NCI-H345 (cell line): ENCODE results near the gene FEM1A.
"Not testable (repeated sequence)": the region's sequence is repeated elsewhere in the genome, so short reads cannot be mapped to it uniquely, and the experiment has no call there.

Source experiments
- DNase-seq: peaks from one replicate; lab custom pipeline; 2025; lab: John Stamatoyannopoulos, UW

FEM1A gene

DNA sequence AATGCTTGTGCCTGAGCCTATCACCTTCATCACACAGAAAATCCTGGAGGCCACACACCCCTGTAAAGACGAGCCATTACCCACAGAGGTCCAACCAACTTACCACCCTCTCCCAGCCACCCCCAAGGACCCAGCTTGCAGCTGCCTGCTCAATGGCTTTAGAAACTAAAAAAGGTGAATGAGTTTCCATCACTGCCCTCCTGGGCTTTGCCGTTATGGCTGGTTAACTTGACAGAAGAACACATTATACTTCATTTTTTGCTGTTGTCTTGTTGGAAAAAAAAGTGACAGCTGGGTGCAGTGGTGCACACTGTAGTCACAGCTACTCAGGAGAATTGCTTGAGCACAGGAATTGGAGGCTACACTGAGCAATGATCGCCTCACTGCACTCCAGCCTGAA lies 17.4 kb upstream of the FEM1A start:
- no peak for DNase-seq

GRCh38 chr19:4775627-4776152 lies 15.8 kb upstream of the FEM1A start:
- no peak for DNase-seq

GRCh38 chr19:4776436-4777211 lies 14.9 kb upstream of the FEM1A start:
- DNase-seq = no peak

- DNase-seq = not testable (repeated sequence)
These were observed 13.4 kb upstream of the FEM1A start for GRCh38 chr19:4778124-4778523.

DNA sequence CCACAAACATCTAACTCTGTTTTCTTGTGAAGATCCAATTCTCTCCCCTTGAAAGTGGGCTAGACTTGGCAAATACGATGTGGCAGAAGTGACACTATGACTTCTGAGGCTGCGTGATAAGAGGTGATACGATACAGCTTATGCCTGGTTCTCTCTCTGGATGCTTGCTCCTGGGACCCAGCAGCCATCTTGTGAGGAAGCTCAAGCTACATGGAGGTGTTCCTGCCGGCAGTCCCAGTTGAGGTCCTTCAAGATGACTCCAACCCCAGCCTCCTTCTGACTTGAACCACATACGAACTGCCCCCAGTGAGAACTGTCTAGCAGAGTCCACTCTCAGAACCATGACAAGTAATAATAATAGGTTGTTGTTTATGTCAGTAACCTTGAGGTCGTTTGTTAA lies 10.7 kb upstream of the FEM1A start:
- DNase-seq = no peak

DNA sequence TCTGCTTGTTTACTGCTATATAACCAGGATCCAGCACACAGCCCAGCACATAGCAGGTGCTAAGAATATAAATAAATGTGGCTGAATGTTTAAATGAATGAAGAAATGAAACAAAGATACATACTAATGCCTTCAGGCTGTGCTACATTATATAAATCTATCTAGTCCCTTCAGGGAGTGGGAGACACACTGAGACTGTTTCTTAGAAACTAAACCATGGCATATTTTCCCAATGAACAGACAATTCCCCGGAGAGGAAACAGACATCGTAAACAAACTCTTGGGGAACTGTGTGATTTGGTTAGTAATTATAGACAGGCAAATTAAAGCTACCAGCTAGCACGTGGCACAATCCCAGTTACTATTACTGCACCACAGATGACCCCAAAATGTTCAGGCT lies 9.7 kb upstream of the FEM1A start:
- DNase-seq = no peak

DNA sequence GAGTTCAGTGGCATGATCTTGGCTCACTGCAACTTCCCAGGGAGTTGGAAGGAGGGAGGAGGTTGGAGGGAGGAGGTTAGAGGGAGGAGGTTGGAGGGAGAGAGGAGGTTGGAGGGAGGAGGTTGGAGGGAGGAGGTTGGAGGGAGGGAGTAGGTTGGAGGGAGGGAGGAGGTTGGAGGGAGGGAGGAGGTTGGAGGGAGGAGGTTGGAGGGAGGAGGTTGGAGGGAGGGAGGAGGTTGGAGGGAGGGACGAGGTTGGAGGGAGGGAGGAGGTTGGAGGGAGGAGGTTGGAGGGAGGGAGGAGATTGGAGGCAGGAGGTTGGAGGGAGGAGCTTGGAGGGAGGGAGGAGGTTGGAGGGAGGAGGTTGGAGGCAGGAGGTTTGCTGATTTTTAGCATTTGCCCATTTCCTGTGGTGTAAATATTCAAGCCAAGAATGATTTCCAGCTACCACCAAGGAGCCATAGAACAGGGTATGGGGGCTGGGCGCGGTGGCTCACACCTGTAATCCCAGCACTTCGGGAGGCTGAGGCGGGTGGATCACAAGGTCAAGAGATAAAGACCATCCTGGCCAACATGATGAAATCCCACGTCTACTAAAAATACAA lies 5.0 kb upstream of the FEM1A start:
- DNase-seq = not testable (repeated sequence)

- DNase-seq = not testable (repeated sequence)
These were observed 708 bp downstream of the FEM1A start for GRCh38 chr19:4792019-4792865.

DNA sequence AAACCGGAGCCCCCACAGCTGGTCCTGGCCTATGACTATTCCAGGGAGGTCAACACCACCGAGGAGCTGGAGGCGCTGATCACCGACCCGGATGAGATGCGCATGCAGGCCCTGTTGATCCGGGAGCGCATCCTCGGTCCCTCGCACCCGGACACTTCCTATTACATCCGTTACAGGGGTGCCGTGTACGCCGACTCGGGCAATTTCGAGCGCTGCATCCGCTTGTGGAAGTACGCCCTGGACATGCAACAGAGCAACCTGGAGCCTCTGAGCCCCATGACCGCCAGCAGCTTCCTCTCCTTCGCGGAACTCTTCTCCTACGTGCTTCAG lies 1.3 kb downstream of the FEM1A start:
- DNase-seq = not testable (repeated sequence)

DNA sequence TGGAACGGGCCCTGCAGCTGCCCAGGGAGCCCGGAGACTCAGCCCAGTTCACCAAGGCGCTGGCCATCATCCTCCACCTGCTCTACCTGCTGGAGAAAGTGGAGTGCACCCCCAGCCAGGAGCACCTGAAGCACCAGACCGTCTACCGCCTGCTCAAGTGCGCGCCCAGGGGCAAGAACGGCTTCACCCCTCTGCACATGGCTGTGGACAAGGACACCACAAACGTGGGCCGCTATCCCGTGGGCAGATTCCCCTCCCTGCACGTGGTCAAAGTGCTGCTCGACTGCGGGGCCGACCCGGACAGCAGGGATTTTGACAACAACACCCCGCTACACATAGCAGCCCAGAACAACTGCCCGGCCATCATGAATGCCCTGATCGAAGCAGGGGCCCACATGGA lies 1.7 kb downstream of the FEM1A start:
- DNase-seq = not testable (repeated sequence)

DNA sequence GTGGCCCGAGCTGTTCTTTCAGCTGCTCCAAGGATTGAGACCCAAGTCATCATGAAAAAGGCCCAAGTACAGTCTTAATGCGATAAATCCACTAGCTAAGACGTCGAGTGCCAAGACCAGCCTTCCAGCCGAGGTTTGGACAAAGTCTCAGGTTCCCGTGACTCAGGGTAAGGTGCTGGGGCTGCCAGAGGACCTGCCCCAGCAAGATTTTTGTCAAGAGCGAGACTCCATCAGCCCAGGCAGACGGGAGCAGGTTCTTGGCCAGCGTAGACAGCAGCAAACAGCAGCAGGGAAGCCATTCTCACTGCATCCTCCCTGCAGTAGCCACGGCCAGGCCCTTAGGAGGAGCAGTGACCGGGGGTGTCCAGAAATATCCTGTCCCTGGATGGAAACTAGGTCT lies 3.4 kb downstream of the FEM1A start:
- DNase-seq = no peak

DNA sequence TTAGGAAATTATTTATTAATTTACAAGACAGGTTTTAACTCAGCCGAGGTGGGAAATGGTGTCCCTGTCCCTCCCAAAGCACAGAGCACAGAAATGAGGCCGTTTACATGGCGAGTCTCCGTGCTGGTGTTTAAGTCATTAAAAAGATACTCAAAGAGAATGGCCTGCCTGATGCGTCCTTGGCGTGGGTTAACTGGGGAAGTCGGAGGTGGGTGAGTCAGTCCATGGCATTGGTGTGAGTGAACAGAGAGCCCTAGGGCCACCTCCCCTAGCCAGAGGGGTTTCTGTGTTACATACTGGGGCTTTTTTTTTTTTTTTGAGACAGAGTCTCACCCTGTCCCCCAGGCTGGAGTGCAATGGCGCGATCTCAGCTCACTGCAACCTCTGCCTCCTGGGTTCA lies 3.9 kb downstream of the FEM1A start:
- no peak for DNase-seq

GRCh38 chr19:4800591-4801081 lies 9.1 kb downstream of the FEM1A start:
- no peak for DNase-seq

- DNase-seq = no peak
These were observed 9.6 kb downstream of the FEM1A start for GRCh38 chr19:4801085-4801619.

DNA sequence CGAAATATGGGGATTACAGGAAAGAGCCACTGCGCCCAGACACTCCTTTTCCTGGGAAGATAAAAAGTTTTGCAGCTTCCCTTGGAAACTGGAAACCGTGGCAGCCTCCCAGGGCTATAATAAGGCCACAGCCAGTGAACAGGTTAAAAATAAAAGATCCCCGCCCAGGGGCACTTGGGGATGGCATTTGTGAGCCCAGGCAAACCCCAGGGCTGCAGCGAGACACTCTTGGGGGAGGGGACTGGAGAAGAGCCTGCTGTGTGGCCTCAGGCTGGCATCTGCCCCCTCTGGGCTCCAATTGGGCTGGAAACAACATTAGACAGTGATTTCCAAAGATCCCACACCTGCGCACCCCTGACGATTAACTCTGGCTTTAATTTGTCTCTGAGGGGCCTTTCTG lies 11.2 kb downstream of the FEM1A start:
- no peak for DNase-seq

DNA sequence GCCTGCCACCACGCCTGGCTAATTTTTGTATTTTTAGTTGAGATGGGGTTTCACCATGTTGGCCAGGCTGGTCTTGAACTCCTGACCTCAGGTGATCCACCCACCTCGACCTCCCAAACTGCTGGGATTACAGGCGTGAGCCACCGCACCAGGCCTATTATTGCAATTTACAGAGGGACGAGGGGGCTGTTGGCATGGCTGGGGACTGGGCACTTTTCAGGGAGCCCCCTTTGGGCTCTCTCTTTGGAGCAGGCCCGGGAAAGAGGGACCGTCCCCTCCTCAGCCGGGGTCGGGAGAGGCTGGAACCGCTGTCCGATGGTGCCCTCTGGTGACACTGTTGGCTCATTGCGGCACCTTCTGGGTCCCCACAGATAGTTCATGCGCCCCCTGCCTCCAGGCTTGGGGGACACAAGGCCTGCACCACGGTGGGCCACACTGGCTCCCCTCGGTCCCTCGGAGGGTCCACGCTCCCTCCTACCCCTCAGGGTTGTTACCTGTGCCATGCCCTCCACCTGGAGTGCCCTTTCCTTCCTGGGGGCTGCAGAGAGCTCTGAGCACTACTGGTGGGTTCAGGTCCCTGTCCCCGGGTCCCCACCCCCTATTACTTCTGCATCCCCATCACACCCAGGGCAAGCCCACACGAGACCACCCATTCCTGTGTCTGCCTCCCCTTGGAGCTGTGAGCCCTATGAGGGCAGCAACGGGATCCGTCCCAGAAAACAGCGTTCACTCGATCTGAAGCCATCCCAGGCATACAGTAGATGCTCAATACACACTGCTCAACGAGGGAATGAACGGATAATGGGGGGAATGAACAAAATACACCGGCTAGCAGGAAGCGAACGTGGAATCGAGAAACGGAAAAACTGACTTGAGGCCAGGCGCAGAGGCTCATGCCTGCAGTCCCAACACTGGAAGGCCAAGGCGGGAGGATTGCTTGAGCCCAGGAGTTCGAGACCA lies 12.5 kb downstream of the FEM1A start:
- DNase-seq = peak; percentile 53

GRCh38 chr19:4805140-4805539 lies 13.6 kb downstream of the FEM1A start:
- not testable (repeated sequence) for DNase-seq

- DNase-seq = no peak
These were observed 14.8 kb downstream of the FEM1A start for GRCh38 chr19:4806384-4806783.

DNA sequence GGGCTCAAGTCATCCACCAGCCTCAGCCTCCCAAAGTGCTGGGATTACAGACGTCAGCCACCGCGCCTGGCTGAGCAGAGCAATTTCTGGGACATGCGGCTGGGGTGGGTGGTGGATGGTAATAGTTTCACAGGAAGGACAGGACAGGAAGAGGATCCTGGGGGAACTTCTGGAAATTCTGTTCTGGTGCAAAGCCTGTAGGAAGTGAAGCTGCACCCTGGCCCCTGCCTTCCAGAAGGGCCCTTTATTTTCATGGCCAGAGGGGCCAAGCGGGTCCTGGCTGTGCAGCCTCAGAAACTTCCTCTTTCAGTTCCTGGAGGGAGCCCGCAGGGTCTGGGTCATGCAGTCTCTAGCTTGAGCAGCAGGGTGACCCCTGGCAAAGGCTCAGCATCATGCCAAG lies 15.7 kb downstream of the FEM1A start:
- DNase-seq = no peak

GRCh38 chr19:4811328-4812131 lies 20.0 kb downstream of the FEM1A start:
- DNase-seq = peak; percentile 61
